HG03025 (cell line): ENCODE measurements around the gene C6orf47.

Experiments
- ATAC-seq: cut with Tn5 transposase; IDR thresholded peaks from one replicate; pipeline ENCODE4 v1.9.1; 2021; ENCODE audit warnings: mild to moderate bottlenecking, moderate library complexity; ENCODE audit not compliant: unreplicated experiment, low FRiP score

The C6orf47 gene

DNA sequence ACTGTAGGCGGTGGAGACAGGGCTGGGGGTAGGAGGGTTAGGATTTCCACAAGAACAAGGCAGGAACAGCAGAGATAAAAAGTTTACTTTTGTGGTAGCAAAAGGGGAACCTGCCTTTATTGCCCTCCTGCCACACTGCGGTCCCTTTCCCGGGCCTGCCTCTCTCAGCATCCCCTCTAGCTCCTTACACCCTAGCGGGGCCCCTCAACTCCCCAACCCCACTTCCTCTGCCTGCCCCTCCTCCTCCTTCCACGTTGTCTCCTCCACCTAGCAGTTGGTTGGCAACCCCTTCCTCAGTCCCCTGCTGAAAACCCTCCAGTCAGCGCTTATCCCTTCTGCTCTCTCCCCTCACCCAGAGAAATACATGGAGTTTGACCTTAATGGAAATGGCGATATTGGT, 44.8 kb downstream of the C6orf47 start:
- no peak for ATAC-seq

DNA sequence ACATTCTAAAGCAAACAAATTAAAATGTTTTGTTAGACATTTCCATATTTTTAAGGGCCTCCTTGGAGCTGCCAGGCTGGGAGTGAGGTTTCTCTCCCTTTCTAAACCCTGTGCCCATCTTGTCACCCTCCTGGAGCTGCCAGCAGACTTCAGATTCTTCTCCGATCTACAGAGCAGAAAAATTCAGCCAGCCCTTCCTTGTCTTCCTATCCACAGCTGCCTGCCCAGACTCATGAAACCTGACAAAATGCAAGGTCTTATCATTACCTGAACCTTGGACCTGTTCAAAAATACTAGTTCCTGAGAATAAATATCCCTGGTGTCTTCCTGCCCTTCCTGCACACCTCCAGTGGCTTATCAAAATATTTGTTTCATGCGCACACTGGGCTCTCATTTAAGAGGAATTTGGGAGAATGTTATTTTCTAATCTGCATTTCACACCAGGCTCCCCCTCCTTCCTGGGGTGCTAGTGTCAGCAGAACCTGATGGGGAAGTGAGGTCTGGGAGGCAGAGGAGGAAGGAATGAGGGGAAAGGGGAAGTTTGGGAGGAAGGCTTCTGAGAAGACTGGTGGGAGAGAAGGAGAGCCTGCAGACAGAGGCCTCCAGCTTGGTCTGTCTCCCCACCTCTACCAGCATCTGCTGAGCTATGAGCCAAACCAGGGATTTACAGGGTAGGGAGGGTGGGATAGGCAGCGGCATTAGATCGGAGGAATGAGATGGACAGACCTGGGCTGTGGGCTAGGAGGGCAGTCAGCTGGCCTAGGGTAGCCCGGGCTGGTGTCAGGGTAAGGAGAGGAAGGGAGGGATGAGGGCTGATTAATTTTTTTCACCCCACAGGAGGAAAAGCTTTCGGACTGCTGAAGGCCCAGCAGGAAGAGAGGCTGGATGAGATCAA, 45.6 kb downstream of the C6orf47 start, which contains the start of gene AIF1:
Gene AIF1, plus strand, starts transcription at position 551 of the 895 bp plus-strand sequence. Its CDS starts 96 bp downstream, at position 647.
- ATAC-seq = no peak

DNA sequence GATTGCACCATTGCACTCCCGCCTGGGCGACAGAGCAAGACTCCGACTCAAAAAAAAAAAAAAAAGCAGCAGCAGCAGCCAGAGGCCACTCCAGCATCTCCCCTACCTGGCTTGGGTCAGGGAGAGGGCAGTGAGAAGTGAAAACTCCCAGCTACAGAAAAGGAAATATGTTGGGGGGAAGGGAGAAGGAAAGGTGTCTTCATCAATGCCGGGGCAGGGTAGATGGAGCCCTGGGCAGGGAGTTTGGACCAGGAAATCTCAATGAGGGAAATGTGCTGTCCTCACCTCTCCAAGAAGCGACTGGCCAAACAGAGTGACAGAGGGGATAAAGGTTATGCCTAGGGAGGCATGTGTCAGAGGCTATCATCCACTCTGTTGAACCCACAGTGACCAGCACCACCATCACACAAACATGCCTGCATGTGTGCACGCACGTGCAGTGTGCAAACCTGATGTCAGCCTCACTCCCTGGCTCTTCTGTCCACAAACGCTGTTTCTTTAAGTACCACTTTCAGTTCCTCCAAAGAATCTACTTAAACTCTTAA, 46.4 kb downstream of the C6orf47 start:
- ATAC-seq = no peak

DNA sequence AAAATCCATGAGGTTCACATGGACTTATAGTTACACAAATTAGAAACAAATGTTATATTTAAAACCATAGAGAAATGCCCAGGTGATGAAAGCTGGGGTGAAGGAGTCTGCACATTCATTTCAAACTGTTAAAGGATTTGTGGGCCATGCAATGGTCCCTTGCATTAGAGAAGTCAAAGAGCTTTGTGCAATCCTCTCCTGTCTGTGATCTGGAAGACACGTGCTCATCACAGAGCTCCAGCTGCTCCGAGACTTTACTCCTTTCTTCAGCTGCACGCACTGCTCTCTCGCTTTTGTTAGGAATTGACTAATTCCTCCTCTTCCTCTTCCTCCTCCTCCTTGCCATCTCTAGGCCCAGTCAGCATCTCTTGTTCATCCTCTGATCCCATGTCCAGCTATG, 49.6 kb downstream of the C6orf47 start:
- no peak for ATAC-seq

DNA sequence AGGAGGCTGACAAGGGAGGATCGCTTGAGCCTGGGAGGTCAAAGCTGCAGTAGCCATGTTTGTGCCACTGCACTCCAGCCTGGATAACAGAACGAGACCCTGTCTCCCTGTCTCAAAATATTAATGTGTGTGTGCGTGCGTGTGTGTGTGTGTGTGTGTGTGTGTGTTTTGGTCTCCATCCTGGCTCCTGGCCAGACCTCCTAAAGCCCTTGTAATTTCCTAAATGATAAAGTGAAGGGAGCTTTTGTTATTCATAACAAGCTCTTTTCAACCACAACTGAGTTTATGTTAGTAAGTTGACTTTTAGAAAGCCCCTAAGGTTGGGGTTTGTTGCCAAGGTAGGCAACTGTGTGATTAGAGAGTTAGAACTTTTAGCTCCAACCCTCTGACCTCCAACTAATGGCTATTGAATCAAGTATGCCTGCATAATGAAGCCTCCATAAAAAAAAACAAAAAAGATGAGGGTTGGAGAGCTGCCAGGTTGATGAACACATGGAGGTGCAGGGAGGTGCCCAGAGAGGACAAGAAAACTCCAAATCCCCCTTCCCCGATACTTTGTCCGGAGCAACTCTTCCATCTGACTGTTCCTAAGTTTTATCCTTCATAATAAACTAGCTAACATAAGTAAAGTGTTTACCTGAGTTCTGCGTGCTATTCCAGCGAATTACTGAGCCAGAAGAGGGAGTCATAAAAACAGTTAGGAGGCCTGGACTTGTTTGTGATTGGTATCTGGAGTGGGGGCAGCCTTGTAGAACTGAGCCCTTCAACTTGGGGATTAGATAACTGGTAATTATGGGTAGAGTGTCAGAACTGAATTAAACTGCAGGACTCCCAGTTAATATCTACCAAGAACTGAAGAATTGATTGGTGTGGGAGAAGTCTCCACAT, 50.8 kb downstream of the C6orf47 start:
- ATAC-seq = no peak
